Nucleus accumbens (tissue), 56 donors: ENCODE measurements around the gene GATAD2A.

Source experiments
- DNase-seq, 56 donors: peaks; one replicate each; lab custom pipeline; 2025; lab: John Stamatoyannopoulos, UW

The GATAD2A gene

DNA sequence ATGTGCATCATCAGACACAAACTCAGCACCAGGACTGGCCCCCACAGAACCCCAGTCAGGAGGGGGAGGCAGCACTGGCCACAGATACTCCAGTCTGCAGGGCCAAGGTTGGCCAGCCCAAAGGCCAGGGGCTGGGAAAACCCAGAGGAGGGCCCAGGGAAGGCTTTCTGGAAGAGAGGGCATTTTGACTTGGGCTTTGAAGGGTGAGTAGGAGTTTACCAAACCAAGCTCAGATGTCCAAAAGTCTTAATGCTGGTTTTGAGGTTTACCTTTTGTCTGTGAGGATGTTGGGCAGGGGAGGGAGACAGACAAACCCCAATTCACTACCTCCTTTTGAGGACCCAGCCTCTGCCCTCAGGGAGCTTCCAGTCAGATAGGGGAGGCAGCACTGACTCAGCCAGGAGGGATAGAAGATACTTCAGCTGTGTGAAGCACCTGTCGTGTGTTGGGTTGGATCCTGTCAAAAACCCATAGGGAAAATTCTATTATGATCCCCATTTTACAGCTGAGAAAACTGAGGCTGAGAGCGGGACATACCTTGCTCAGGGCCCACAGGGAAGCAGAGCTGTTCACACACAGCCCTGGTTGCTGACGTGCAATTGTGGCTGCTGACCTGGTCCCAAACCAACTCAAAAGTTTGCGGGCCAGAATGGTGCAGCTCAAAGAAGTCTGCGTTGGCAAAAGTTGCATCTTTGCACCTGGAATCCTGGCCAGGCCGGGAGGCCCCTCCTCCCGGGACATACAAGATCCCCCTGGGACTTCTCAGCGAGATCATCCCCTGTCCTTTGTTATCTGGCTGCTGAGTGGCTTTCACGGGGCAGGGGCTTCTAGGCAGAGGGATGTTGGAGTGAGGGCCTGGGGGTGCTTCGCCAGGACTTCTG, 145.7 kb downstream of the GATAD2A start:
- DNase-seq: no peak

DNA sequence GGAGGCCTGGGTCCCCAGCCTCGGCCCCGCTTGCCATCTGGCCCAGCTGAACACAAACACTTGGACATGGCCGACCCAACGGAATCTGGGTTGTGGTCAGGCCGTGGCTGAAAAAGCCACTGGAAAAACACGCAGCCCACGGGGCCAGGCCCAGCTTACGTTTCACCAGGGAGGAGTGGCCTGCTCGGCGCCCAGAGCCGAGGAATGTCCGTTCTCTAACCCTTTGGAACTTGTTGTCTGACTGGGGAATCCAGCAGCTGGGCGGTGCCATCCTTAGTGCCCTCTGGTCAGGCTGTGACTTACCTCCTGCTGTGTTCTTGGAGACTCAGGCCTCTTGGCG, 146.3 kb downstream of the GATAD2A start:
- no peak for DNase-seq

DNA sequence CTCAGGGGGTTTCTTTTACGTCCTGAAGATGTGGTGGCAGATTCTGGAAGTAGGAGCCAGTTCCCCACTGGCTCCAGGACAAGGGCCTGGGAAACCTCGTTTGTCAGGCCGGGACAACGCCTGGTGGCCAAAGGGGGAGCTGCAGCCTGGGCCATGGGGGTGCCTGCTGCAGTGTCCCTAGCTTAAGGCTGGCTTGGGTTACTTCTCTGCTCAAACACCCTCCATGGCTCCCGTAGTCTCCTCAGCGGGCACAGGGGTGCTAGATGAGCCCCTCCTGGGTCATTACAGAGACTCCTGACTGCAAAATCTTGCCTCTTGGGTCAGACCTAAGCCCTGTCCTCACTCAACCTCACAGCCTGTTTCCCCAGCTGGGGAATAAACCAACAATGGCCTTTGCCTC, 147.3 kb downstream of the GATAD2A start:
- no peak for DNase-seq

DNA sequence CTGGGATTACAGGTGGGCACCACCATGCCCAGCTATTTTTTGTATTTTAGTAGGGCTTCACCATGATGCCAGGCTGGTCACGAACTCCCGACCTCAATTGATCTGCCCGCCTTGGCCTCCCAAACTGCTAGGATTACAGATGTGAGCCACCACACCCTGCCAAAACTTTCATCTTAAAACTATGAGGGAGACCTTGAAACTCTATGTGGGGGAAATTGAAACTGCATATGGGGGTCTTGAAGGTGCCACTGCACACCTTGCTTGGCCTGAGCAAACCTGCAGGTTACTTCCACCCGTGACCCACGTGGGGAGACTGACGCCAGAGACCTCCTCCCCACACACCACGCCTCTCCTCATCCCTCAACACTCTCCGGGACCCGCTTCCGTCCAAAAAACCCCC, 148.2 kb downstream of the GATAD2A start:
- no peak for DNase-seq

DNA sequence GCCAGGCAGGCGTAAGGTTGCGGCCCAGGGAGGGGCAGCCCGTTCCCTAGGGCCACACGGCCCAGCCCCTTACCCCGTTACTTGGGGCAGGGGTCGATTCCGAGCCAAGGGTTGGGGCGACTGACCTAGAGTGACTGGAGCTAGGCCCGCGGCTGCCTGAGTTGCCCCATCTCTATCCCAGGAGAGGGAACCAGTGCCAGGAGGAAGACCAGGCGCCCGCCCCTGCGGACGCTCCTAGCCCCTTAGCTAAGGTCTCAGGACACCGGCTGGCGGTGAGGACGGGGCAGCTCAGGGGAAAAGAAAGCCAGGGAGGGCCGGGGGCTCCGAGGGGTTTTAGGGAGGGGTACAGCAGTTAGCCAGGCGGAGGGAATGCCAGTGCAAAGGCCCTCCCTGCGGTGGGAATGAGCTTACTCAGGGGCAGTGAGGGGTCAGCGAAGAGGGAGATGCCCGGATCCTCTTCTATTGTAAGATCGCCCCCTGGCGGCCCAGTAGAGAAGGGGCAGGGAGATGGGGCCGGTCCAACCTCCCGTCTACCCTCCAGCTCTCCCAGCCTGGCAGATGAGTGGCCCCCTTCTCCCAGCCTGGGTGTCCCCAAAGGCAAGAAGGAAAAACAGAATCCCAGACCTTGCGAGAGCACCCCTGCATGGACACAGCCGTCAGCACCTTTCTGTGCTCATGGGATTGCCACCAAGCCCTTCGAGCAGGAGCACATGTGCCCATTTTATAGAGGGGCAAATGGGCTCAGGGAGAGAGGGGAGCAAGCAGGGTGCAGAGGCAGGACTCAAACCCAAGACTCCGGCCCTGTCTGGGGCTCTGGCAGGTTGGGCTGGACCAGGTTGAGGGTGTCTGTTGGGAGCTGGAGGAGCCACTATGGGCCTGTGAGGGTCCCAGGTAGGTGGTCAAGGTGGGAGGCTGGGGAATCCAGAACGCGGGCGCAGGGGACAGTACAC, 148.9 kb downstream of the GATAD2A start:
- peak in 5 of 56 donors; percentile 11 to 30 (median 20) for DNase-seq

DNA sequence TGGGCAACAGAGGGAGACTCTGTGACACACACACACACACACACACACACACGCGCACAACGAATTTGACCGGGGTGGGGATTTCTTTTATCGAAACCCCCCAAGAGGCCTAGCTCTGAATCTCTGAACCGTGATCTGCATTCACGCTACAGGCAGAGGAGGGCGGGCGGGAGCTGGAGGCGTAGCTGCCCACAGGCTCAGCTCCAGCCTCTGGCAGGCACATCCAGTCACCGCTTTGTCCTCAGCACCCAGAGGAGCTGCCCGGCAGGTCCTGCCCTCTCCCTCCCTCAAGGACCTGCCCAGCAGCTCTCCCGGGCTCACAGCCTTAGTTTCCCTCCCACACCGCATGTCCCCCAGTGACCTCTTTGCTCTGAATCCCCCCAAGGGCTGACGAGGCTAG, 152.6 kb downstream of the GATAD2A start:
- no peak for DNase-seq
